OCI-LY1 (cell line): ENCODE data around the gene ZNF277.

Experiments used
- H2AFZ ChIP-seq: fragments of 200-600 bp; sonication (generic), shearing (Covaris generic); 2 replicates; pipeline ENCODE4 v1.6.0; 2014; ENCODE audit warnings: antibody characterized with exemption, mild to moderate bottlenecking, low read length
- H3F3A ChIP-seq: fragments of 200-600 bp; sonication (generic), shearing (Covaris generic); 2 replicates; pipeline ENCODE4 v1.6.0; 2014; ENCODE audit warnings: mild to moderate bottlenecking, antibody characterized with exemption, low read length, moderate library complexity; ENCODE audit not compliant: insufficient read depth
- H3K27ac ChIP-seq: fragments of 200-600 bp; sonication (generic); 2 replicates; pipeline ENCODE4 v1.5.1; 2014; ENCODE audit warnings: low read length, mixed run types, mild to moderate bottlenecking, low read depth; ENCODE audit not compliant: poor library complexity, severe bottlenecking
- H3K27me3 ChIP-seq: fragments of 200-600 bp; sonication (generic); 2 replicates; pipeline ENCODE4 v1.6.0; 2014; ENCODE audit warnings: antibody characterized with exemption, mild to moderate bottlenecking, low read length, moderate library complexity; ENCODE audit not compliant: insufficient read depth
- H3K36me3 ChIP-seq: fragments of 200-600 bp; sonication (generic); 2 replicates; pipeline ENCODE4 v1.6.1; 2014; ENCODE audit warnings: mild to moderate bottlenecking, antibody characterized with exemption, low read length, moderate library complexity, mixed read lengths; ENCODE audit not compliant: insufficient read depth
- H3K4me1 ChIP-seq: fragments of 200-600 bp; sonication (generic); 2 replicates; pipeline ENCODE4 v1.5.1; 2014; ENCODE audit warnings: mild to moderate bottlenecking, low read length, moderate library complexity; ENCODE audit not compliant: insufficient read depth, severe bottlenecking
- H3K4me2 ChIP-seq: fragments of 200-600 bp; sonication (generic), shearing (Covaris generic); 2 replicates; pipeline ENCODE4 v1.6.1; 2014; ENCODE audit warnings: low read length
- H3K4me3 ChIP-seq: fragments of 200-600 bp; sonication (generic); 2 replicates; pipeline ENCODE4 v1.5.1; 2014; ENCODE audit warnings: low read length, low read depth, mild to moderate bottlenecking, mixed read lengths; ENCODE audit not compliant: poor library complexity, severe bottlenecking
- H3K79me2 ChIP-seq: fragments of 200-600 bp; shearing (Covaris generic); 2 replicates; pipeline ENCODE4 v1.6.1; 2016; ENCODE audit warnings: mixed run types, low read length, mixed read lengths; ENCODE audit not compliant: insufficient read depth
- H3K9ac ChIP-seq: fragments of 200-600 bp; sonication (generic), shearing (Covaris generic); 2 replicates; pipeline ENCODE4 v1.6.1; 2014; ENCODE audit warnings: mild to moderate bottlenecking, low read length, mixed read lengths
- H3K9me2 ChIP-seq: fragments of 200-600 bp; sonication (generic), shearing (Covaris generic); 2 replicates; pipeline ENCODE4 v1.6.1; 2014; ENCODE audit warnings: low read depth, mild to moderate bottlenecking, low read length, mixed read lengths
- H3K9me3 ChIP-seq: fragments of 200-600 bp; shearing (Covaris generic); 2 replicates; pipeline ENCODE4 v1.6.1; 2014; ENCODE audit warnings: low read length, mixed read lengths
- H4K20me1 ChIP-seq: fragments of 200-600 bp; sonication (generic), shearing (Covaris generic); 2 replicates; pipeline ENCODE4 v1.6.0; 2016; ENCODE audit warnings: mild to moderate bottlenecking, low read length; ENCODE audit not compliant: insufficient read depth
- EZH2 ChIP-seq: fragments of 200-600 bp; sonication (generic), shearing (Covaris generic); IDR thresholded peaks from 2 replicates; pipeline ENCODE4 v1.8.0; 2017; ENCODE audit warnings: borderline replicate concordance, mixed run types, mild to moderate bottlenecking, antibody characterized with exemption, low read length, moderate library complexity, mixed read lengths
- TF ChIP-seq, protein P1 (sequence below): fragments of 200-600 bp; sonication (generic), shearing (Covaris generic); IDR thresholded peaks from 2 replicates; pipeline ENCODE4 v1.5.1; 2017; ENCODE audit warnings: mild to moderate bottlenecking, antibody characterized with exemption, low read length, moderate library complexity, mixed read lengths

Gene ZNF277

DNA sequence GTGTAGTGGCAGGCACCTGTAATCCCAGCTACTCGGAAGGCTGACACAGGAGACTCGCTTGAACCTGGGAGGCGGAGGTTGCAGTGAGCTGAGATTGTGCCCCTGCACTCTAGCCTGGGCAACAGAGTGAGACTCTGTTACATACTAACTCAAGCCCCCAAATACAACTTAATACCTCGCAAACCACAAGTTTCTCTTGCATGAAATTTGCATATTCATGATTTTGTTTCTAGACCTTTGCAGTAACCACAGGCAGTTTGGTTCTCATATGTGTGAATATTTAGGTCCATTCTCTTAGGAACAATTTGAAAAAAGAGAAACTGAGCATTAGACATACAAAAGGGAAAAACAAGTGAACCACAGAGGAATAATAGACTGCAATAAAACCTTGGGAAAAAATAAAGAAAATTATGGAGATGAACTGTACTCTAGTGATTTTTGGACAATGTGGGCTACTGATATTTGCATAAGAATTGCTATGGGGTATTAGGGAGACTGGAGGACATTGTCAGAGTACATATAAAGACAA, 77.0 kb downstream of the ZNF277 start:
- Histone ChIP-seq H3K4me2 (no peak overlapping the region), H3K4me1 (peaks cover 13% of the 10 kb centered on the region), H3K9ac (no peak overlapping the region), H3K79me2 (no peaks in the 10 kb centered on the region), H3K36me3 (no peaks in the 10 kb centered on the region), H3K27ac (no peak overlapping the region), H3K27me3 (no peaks in the 10 kb centered on the region), H4K20me1 (no peaks in the 10 kb centered on the region), H3K4me3 (no peak overlapping the region), H2AFZ (no peak overlapping the region), H3K9me3 (peaks cover 4% of the 10 kb centered on the region; the same call in 1 of the 2 replicates), H3F3A (no peaks in the 10 kb centered on the region), H3K9me2 (no peaks in the 10 kb centered on the region)
- TF ChIP-seq, protein P1, sequence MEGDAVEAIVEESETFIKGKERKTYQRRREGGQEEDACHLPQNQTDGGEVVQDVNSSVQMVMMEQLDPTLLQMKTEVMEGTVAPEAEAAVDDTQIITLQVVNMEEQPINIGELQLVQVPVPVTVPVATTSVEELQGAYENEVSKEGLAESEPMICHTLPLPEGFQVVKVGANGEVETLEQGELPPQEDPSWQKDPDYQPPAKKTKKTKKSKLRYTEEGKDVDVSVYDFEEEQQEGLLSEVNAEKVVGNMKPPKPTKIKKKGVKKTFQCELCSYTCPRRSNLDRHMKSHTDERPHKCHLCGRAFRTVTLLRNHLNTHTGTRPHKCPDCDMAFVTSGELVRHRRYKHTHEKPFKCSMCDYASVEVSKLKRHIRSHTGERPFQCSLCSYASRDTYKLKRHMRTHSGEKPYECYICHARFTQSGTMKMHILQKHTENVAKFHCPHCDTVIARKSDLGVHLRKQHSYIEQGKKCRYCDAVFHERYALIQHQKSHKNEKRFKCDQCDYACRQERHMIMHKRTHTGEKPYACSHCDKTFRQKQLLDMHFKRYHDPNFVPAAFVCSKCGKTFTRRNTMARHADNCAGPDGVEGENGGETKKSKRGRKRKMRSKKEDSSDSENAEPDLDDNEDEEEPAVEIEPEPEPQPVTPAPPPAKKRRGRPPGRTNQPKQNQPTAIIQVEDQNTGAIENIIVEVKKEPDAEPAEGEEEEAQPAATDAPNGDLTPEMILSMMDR: no peak
- no peak for TF ChIP-seq EZH2

DNA sequence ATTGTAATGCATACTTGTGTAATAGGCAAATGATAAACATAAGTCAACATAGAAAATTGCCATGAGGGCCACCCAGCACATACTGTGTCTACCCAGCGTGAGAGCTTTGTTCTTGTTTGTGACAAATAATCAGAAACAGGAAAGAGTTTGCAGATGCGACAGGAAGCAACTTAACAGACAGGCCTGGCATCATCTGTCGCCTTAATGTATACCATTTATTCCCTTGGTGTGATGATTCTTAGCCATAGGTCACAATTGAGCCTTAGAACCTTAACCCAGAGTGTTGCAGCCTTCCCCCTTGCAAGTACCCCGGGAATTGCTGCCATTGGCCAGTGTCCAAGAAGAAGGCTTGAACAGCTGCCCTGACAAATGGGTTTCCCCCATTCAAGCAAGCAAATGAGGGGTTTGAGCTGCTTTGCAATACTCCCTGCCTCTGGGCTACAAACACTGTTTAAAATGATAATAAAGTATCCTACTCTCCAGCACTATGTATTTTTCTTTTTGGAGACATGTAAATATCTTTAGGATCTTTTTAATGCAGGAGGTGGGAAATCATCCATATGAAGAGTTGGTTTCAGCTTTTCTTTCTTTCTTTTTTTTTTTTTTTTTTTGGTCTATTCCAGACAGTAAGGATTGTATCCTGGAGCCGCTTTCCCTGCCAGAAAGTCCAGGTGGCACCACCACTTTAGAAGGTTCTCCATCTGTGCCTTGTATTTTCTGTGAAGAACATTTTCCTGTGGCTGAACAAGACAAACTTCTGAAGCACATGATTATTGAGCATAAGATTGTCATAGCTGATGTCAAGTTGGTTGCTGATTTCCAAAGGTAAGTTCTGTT, 80.0 kb downstream of the ZNF277 start:
- H3K9me3 ChIP-seq: no peaks in the 10 kb centered on the region

DNA sequence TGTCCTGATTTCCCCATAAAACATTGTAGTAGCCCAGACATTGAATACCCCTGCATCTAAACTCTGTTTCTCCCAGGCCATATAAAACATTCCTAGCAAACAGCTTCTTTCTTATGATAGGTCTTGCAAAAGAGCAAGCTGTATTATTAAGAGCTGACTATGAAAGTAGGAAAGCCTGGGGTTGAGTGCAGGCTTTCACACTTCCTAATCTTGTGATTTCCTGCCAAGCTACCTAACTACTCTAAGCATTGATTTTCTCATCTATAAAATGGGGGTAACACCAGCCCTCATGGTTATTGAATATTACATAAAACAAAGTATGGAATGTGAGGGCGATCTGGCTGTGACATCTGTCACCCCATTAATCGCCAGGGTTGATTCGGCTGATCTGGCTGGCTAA, 81.8 kb downstream of the ZNF277 start:
- no peaks in the 10 kb centered on the region for H3F3A ChIP-seq
- no peak overlapping the region for H3K9ac ChIP-seq
- no peaks in the 10 kb centered on the region for H4K20me1 ChIP-seq
- no peaks in the 10 kb centered on the region for H3K36me3 ChIP-seq
- no peaks in the 10 kb centered on the region for H3K9me2 ChIP-seq
- H3K27ac ChIP-seq: no peak overlapping the region
- peaks cover 13% of the 10 kb centered on the region for H3K4me1 ChIP-seq
- no peaks in the 10 kb centered on the region for H3K9me3 ChIP-seq
- no peak overlapping the region for H3K4me3 ChIP-seq
- H3K4me2 ChIP-seq: no peak overlapping the region
- H3K27me3 ChIP-seq: no peaks in the 10 kb centered on the region
- no peaks in the 10 kb centered on the region for H3K79me2 ChIP-seq
- TF ChIP-seq, protein P1: no peak
- no peak for TF ChIP-seq EZH2
- no peak overlapping the region for H2AFZ ChIP-seq

More for the DNA sequence above, 80.0 kb downstream of the ZNF277 start:
- Histone ChIP-seq H3K27me3 (no peaks in the 10 kb centered on the region), H3K4me2 (peak overlapping the region; percentile 1; the same call in 1 of the 2 replicates), H3K9me2 (no peaks in the 10 kb centered on the region), H3K4me1 (peaks cover 13% of the 10 kb centered on the region), H2AFZ (no peak overlapping the region), H3F3A (no peaks in the 10 kb centered on the region), H3K79me2 (no peaks in the 10 kb centered on the region), H3K4me3 (no peak overlapping the region), H3K9ac (no peak overlapping the region), H3K36me3 (no peaks in the 10 kb centered on the region), H3K27ac (no peak overlapping the region), H4K20me1 (no peaks in the 10 kb centered on the region)
- TF ChIP-seq, protein P1: no peak
- no peak for TF ChIP-seq EZH2
